WTC11 (cell line): ENCODE data around the gene XPR1.

ENCODE experiments used
- CTCF ChIP-seq: fragments of 200-600 bp; IDR thresholded peaks from 2 replicates; pipeline ENCODE4 v1.8.0; 2022; ENCODE audit warnings: antibody characterized with exemption
- ESRRA ChIP-seq: sonication (generic); formaldehyde crosslinking; IDR thresholded peaks from 2 replicates; pipeline ENCODE4 v1.8.1; 2022; ENCODE audit warnings: mild to moderate bottlenecking, missing genetic modification reagents, borderline replicate concordance

GRCh38 chr1:180584869-180585268, 47.0 kb upstream of the XPR1 start:
- TF ChIP-seq CTCF: no peak
- no peak for TF ChIP-seq ESRRA (CRISPR knock-in tag)
